GM13977 (cell line): ENCODE data around the gene DNAJC1.
"Not testable (repeated sequence)": the region's sequence is repeated elsewhere in the genome, so short reads cannot be mapped to it uniquely, and the experiment has no call there.

Source experiments
- DNase-seq: peaks from one replicate; pipeline ENCODE4 v3.0.0; 2012; ENCODE audit warnings: low spot score
- CTCF ChIP-seq: IDR thresholded peaks from 2 replicates; pipeline ENCODE4 v1.5.1; 2012; ENCODE audit warnings: mild to moderate bottlenecking, control low read depth; ENCODE audit not compliant: insufficient read depth; ENCODE audit errors: extremely low read depth, missing control alignments
- in situ Hi-C: fragments of 300-500 bp; cut with MboI; formaldehyde crosslinking; loops from one replicate; pipeline ENCODE4 v1.12.0; 2022; ENCODE audit warnings: low sequenced_read_pairs, low pct_unique_long_range_greater_than_20kb, mixed read lengths, inconsistent platforms; ENCODE audit not compliant: unreplicated experiment

Gene DNAJC1

GRCh38 chr10:22022257-22023032, 18.9 kb upstream of the DNAJC1 start:
- in situ Hi-C loops, result loop anchor here (25.0 kb wide), 2 partner anchors 190 to 540 kb away; partner anchors contain the start of gene EBLN1
- TF ChIP-seq CTCF, result no peak
- DNase-seq, result no peak

GRCh38 chr10:22021144-22021543, 17.6 kb upstream of the DNAJC1 start:
- in situ Hi-C loops, result loop anchor here (25.0 kb wide), 2 partner anchors 191 to 541 kb away; partner anchors contain the start of gene EBLN1
- not testable (repeated sequence) for DNase-seq

GRCh38 chr10:22017283-22018020, 13.9 kb upstream of the DNAJC1 start:
- in situ Hi-C loops, result loop anchor here (25.0 kb wide), 2 partner anchors 195 to 545 kb away; partner anchors contain the start of gene EBLN1
- no peak for TF ChIP-seq CTCF
- no peak for DNase-seq

DNA sequence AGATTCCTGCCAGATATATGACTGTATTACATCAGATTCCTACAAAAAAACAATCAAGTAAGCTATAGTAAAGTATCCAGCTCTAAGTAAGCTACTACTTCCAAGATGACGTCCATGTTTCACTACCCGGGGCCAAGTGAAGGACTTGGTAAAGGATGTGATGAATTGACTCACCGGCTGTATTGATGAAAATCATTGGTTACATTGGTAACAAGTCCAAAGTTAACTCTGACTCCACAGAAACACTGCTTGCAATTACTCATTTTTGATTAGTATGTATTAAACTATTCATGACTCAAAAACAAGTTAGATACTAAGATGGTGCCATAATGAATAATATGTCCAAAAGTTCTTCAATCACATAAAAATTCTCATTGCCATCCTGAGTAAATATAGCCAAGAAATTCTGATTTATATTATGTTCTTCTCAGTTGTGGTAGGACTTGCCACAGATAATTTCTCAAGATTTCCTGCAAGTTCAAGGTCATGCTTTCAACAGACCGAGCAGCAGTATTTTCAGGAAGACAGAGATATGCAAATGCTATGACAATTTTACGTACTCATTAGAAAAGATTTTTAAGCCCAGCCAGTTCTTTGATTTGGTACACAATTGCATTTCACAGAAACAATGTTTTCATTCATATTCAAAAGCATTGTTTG, 12.6 kb upstream of the DNAJC1 start:
- in situ Hi-C loops, result loop anchor here (25.0 kb wide), 2 partner anchors 196 to 546 kb away; partner anchors contain the start of gene EBLN1
- TF ChIP-seq CTCF, result no peak
- DNase-seq, result no peak

DNA sequence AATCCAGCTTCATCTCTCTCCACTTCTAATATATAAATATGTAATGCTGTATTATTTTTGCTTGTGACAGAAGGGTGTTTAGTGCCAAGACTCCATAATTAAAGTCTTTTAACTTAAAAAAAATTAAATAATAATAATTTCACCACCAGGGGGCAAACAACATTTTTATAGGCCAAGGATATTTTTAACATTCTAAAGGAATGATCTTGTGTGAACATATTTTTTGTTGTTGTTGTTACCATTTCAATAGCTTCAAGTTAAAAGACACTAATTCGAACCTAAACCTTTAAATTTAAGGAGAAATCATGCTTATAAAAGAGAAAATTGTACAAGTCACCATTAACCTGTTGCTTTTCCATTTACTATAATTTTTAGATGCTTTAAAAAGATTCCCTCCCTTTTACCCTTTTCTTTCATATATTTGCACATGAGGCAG, 7.5 kb upstream of the DNAJC1 start:
- in situ Hi-C loops, result loop anchor here (25.0 kb wide), 2 partner anchors 201 to 551 kb away; partner anchors contain the start of gene EBLN1
- no peak for TF ChIP-seq CTCF
- DNase-seq, result no peak

DNA sequence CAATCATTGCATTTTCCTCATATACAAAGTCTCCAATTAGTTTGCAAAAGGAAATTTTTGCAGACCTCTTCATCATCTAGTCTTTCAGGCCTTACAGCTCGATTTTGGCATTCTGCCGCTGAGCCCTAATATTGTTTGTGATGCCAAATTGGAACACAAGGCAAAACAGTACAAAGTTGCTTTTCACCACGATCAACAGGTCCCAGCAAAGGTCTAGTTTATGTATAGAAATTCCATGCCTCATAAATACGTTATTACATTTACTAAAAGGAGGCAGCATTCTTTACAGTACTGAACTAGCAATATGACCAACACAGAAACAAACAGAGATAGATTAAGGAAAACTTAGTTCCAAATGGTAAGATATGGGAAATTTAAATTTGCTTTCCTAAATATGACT, 7.0 kb upstream of the DNAJC1 start:
- in situ Hi-C loops, result loop anchor here (25.0 kb wide), 2 partner anchors 202 to 552 kb away; partner anchors contain the start of gene EBLN1
- TF ChIP-seq CTCF, result no peak
- no peak for DNase-seq
